ENCODE measurements around the gene CDC42SE1. TPM values are rescaled to one million over a fixed set of nuclear protein-coding genes. Genes with fewer than 3 reads are reported as not detected.
"Not testable (repeated sequence)": the region's sequence is repeated elsewhere in the genome, so short reads cannot be mapped to it uniquely, and the experiment has no call there.

The CDC42SE1 gene
- total RNA-seq: 100 to 1,000 TPM in 1 of 2 experiments, 10 to 100 TPM in 1; 95.4 to 101 TPM

GRCh38 chr1:151059109-151060006 lies at the start of gene CDC42SE1:
Gene CDC42SE1 (minus strand): TSS chr1:151059622. CDS start chr1:151055730, 3,892 bp downstream.
- intact Hi-C loops (cut with DNase I, micrococcal nuclease): loop anchor here (1.0 to 5.0 kb wide), 10 partner anchors 11 to 497 kb away; partner anchors contain the start of genes GABPB2 (in 2 of the 2), PRUNE1 (in 2 of the 2), TNFAIP8L2 (in 2 of the 2) and CERS2 (in 1 of the 2)
- Mint-ChIP-seq H3K9me3 (ENCODE audit: low read depth) (no peaks in the 10 kb centered on the region), H3K4me1 (peaks cover 53% of the 10 kb centered on the region), H3K4me3 (peak within 1 kb of the TSS; percentile 93), H3K27ac (peak within 1 kb of the TSS; percentile 98), H3K36me3 (ENCODE audit: low read depth) (peaks cover 49% of the 10 kb centered on the region), H3K27me3 (no peaks in the 10 kb centered on the region)
- CTCF ChIA-PET: interaction anchor here (0.6 to 4.8 kb wide), 20 partner anchors 9 to 804 kb away, joined by 3 to 34 read pairs (median 3); partner anchors contain the start of genes C1orf56, GABPB2 and TNFAIP8L2
- POLR2A ChIA-PET: interaction anchor here (0.6 to 1.2 kb wide), 3 partner anchors 10 to 491 kb away, joined by 3 to 6 read pairs (median 3); partner anchors contain the start of gene C1orf56
- ATAC-seq (peak; percentile 75), DNase-seq (peak; percentile 92)

GRCh38 chr1:151108331-151108730 lies 48.9 kb upstream of the CDC42SE1 start:
- Mint-ChIP-seq H3K27ac (no peak overlapping the region), H3K27me3 (no peaks in the 10 kb centered on the region), H3K4me1 (no peaks in the 10 kb centered on the region), H3K36me3 (ENCODE audit: low read depth) (peaks cover 4% of the 10 kb centered on the region), H3K9me3 (ENCODE audit: low read depth) (no peaks in the 10 kb centered on the region), H3K4me3 (no peak overlapping the region)
- CTCF ChIA-PET: interaction anchor here (0.6 to 2.9 kb wide), 2 partner anchors 8 to 48 kb away, joined by 3 to 15 read pairs; no protein-coding TSS in a partner anchor
- DNase-seq (no peak), ATAC-seq (no peak)
- intact Hi-C loops (cut with DNase I, micrococcal nuclease): no loop called here
- POLR2A ChIA-PET: no interaction called here

GRCh38 chr1:151106894-151107293 lies 47.5 kb upstream of the CDC42SE1 start:
- Mint-ChIP-seq H3K4me3 (no peak overlapping the region), H3K36me3 (ENCODE audit: low read depth) (peaks cover 4% of the 10 kb centered on the region), H3K9me3 (ENCODE audit: low read depth) (no peaks in the 10 kb centered on the region), H3K4me1 (no peaks in the 10 kb centered on the region), H3K27me3 (no peaks in the 10 kb centered on the region), H3K27ac (no peak overlapping the region)
- POLR2A ChIA-PET: no interaction called here
- ATAC-seq (no peak), DNase-seq (no peak)
- intact Hi-C loops (cut with DNase I, micrococcal nuclease): no loop called here
- CTCF ChIA-PET: no interaction called here

GRCh38 chr1:151104630-151105029 lies 45.2 kb upstream of the CDC42SE1 start:
- H3K27ac Mint-ChIP-seq: no peak overlapping the region
- H3K4me3 Mint-ChIP-seq: no peak overlapping the region
- no peaks in the 10 kb centered on the region for H3K9me3 Mint-ChIP-seq (ENCODE audit: low read depth)
- CTCF ChIA-PET: interaction anchor here (5.9 kb wide), 1 partner anchor 51 kb away, joined by 195 read pairs; the partner anchor contains the start of gene TNFAIP8L2
- POLR2A ChIA-PET: no interaction called here
- DNase-seq: no peak
- ATAC-seq: no peak
- no peaks in the 10 kb centered on the region for H3K27me3 Mint-ChIP-seq
- H3K4me1 Mint-ChIP-seq: no peaks in the 10 kb centered on the region
- peaks cover 4% of the 10 kb centered on the region for H3K36me3 Mint-ChIP-seq (ENCODE audit: low read depth)
- intact Hi-C loops (cut with DNase I, micrococcal nuclease): no loop called here

GRCh38 chr1:151098126-151098525 lies 38.7 kb upstream of the CDC42SE1 start:
- DNase-seq: no peak
- CTCF ChIA-PET: interaction anchor here (0.6 to 3.1 kb wide), 3 partner anchors 46 to 58 kb away, joined by 3 to 24 read pairs (median 3); partner anchors contain the start of gene TNFAIP8L2
- Mint-ChIP-seq H3K4me1 (no peaks in the 10 kb centered on the region), H3K27me3 (no peaks in the 10 kb centered on the region), H3K36me3 (ENCODE audit: low read depth) (peaks cover 2% of the 10 kb centered on the region), H3K27ac (no peak overlapping the region), H3K9me3 (ENCODE audit: low read depth) (no peaks in the 10 kb centered on the region), H3K4me3 (no peak overlapping the region)
- POLR2A ChIA-PET: no interaction called here
- intact Hi-C loops (cut with DNase I, micrococcal nuclease): loop anchor here in 1 of 2 experiments (2.0 kb wide), 1 partner anchor 153 kb away; no protein-coding TSS in a partner anchor
- ATAC-seq: no peak

- H3K4me3 Mint-ChIP-seq; H3K27me3 Mint-ChIP-seq; H3K36me3 Mint-ChIP-seq (ENCODE audit: low read depth); H3K4me1 Mint-ChIP-seq; DNase-seq; ATAC-seq; H3K27ac Mint-ChIP-seq; H3K9me3 Mint-ChIP-seq (ENCODE audit: low read depth); POLR2A ChIA-PET; intact Hi-C loops (cut with DNase I, micrococcal nuclease): not testable (repeated sequence)
- CTCF ChIA-PET: interaction anchor here (0.7 to 3.1 kb wide), 3 partner anchors 32 to 59 kb away, joined by 3 to 24 read pairs (median 3); partner anchors contain the start of gene TNFAIP8L2
Measured at GRCh38 chr1:151097426-151097825, 38.0 kb upstream of the CDC42SE1 start.

- POLR2A ChIA-PET: interaction anchor here (0.6 kb wide), 1 partner anchor 166 kb away, joined by 4 read pairs; no protein-coding TSS in a partner anchor
- Mint-ChIP-seq H3K9me3 (ENCODE audit: low read depth) (no peaks in the 10 kb centered on the region), H3K4me1 (no peaks in the 10 kb centered on the region), H3K36me3 (ENCODE audit: low read depth) (no peaks in the 10 kb centered on the region), H3K4me3 (no peak overlapping the region), H3K27ac (no peak overlapping the region), H3K27me3 (no peaks in the 10 kb centered on the region)
- no peak for ATAC-seq
- no peak for DNase-seq
- CTCF ChIA-PET: interaction anchor here (0.8 to 2.3 kb wide), 6 partner anchors 14 to 102 kb away, joined by 3 to 10 read pairs (median 4); partner anchors contain the start of genes GABPB2 and TNFAIP8L2
- intact Hi-C loops (cut with DNase I, micrococcal nuclease): no loop called here
Measured at GRCh38 chr1:151085953-151086559, 26.6 kb upstream of the CDC42SE1 start.

- ChIA-PET CTCF (interaction anchor here (0.6 to 4.0 kb wide), 10 partner anchors 10 to 93 kb away, joined by 3 to 24 read pairs (median 3); partner anchors contain the start of genes CDC42SE1, MINDY1, MLLT11 and TNFAIP8L2), POLR2A (interaction anchor here (0.7 to 1.3 kb wide), 3 partner anchors 34 to 1185 kb away, joined by 3 to 5 read pairs (median 4); partner anchors contain the start of gene TNFAIP8L2)
- Mint-ChIP-seq H3K27ac (no peak overlapping the region), H3K4me3 (no peak overlapping the region), H3K27me3 (no peaks in the 10 kb centered on the region), H3K36me3 (ENCODE audit: low read depth) (peaks cover 9% of the 10 kb centered on the region), H3K4me1 (peaks cover 18% of the 10 kb centered on the region), H3K9me3 (ENCODE audit: low read depth) (no peaks in the 10 kb centered on the region)
- intact Hi-C loops (cut with DNase I, micrococcal nuclease): loop anchor here (5.0 kb wide), 3 partner anchors 50 to 750 kb away; partner anchors contain the start of genes PRPF3 (in 1 of the 2) and SETDB1 (in 1 of the 2)
- ATAC-seq: no peak
- DNase-seq: no peak
Measured at GRCh38 chr1:151072224-151072623, 12.8 kb upstream of the CDC42SE1 start.

- CTCF ChIA-PET: interaction anchor here (0.5 to 4.0 kb wide), 8 partner anchors 8 to 86 kb away, joined by 3 to 24 read pairs (median 6); partner anchors contain the start of genes CDC42SE1, MINDY1, MLLT11 and TNFAIP8L2
- Mint-ChIP-seq H3K27me3 (no peaks in the 10 kb centered on the region), H3K4me3 (peak within 1 kb of the TSS; percentile 99), H3K9me3 (ENCODE audit: low read depth) (no peaks in the 10 kb centered on the region), H3K36me3 (ENCODE audit: low read depth) (peaks cover 9% of the 10 kb centered on the region), H3K4me1 (peaks cover 18% of the 10 kb centered on the region), H3K27ac (peak within 1 kb of the TSS; percentile 100)
- DNase-seq (peak; percentile 93), ATAC-seq (peak; percentile 86)
- POLR2A ChIA-PET: interaction anchor here (0.5 to 1.0 kb wide), 2 partner anchors 75 to 212 kb away, joined by 3 read pairs; partner anchors contain the start of gene ZNF687
- intact Hi-C loops (cut with DNase I, micrococcal nuclease): loop anchor here (1.0 to 5.0 kb wide), 16 partner anchors 11 to 748 kb away; partner anchors contain the start of genes CDC42SE1 (in 2 of the 2), PRUNE1 (in 2 of the 2), TNFAIP8L2 (in 2 of the 2) and ARNT (in 1 of the 2)
Measured at GRCh38 chr1:151070474-151071276, 11.3 kb upstream of the CDC42SE1 start, which contains the start of gene GABPB2. Gene GABPB2 (plus strand): TSS chr1:151070761. CDS start chr1:151088190, 17,429 bp downstream.

GRCh38 chr1:151069103-151069486 lies 9.7 kb upstream of the CDC42SE1 start:
- intact Hi-C loops (cut with DNase I, micrococcal nuclease): no loop called here
- Mint-ChIP-seq H3K27me3 (no peaks in the 10 kb centered on the region), H3K27ac (peak overlapping the region; percentile 100), H3K4me3 (peak overlapping the region; percentile 99), H3K9me3 (ENCODE audit: low read depth) (no peaks in the 10 kb centered on the region), H3K36me3 (ENCODE audit: low read depth) (peaks cover 9% of the 10 kb centered on the region), H3K4me1 (peaks cover 18% of the 10 kb centered on the region)
- CTCF ChIA-PET: interaction anchor here (1.2 to 4.0 kb wide), 3 partner anchors 9 to 21 kb away, joined by 3 to 24 read pairs (median 6); partner anchors contain the start of genes C1orf56, CDC42SE1 and MLLT11
- POLR2A ChIA-PET: no interaction called here
- no peak for DNase-seq
- ATAC-seq: no peak
